Measurements from ENCODE around the gene TRIM29.

TRIM29 gene

DNA sequence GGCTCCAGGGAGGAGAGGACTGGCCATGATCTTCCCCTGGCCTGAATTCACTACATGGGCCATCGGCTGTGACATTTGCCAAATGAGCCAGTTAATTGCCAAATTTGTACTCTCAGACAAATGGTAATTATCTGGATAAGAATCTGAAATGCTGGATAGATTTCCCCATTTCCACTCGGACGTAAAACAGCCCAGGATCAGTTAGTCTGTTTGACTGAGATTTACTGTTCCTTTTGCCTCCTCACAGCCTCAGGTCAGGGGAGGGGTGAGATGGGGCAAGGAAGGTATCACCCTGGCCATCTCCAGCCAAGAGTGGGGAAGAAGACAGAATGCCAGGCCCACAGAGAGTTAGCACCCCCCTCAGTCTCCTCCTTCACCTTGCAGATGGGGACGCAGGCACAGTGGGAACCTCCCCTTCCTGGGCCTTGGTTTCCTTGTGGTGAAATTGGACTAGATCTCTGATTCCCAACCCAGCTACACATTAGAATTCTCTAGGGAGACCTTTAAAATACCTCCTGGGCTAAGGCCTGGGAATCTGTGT is 5.2 kb downstream of the TRIM29 start:
- DNase-seq (ENCODE audit: low spot score), result no peak
- TF ChIP-seq, protein P1, sequence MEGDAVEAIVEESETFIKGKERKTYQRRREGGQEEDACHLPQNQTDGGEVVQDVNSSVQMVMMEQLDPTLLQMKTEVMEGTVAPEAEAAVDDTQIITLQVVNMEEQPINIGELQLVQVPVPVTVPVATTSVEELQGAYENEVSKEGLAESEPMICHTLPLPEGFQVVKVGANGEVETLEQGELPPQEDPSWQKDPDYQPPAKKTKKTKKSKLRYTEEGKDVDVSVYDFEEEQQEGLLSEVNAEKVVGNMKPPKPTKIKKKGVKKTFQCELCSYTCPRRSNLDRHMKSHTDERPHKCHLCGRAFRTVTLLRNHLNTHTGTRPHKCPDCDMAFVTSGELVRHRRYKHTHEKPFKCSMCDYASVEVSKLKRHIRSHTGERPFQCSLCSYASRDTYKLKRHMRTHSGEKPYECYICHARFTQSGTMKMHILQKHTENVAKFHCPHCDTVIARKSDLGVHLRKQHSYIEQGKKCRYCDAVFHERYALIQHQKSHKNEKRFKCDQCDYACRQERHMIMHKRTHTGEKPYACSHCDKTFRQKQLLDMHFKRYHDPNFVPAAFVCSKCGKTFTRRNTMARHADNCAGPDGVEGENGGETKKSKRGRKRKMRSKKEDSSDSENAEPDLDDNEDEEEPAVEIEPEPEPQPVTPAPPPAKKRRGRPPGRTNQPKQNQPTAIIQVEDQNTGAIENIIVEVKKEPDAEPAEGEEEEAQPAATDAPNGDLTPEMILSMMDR (IDR thresholded peaks at IDR 0.05; ENCODE audit: borderline replicate concordance, control extremely low read depth, extremely low read depth, insufficient read depth, missing control alignments), result no peak
- in situ Hi-C loops (cut with MboI; ENCODE audit: low sequenced_read_pairs, unreplicated experiment), result no loop called here

DNA sequence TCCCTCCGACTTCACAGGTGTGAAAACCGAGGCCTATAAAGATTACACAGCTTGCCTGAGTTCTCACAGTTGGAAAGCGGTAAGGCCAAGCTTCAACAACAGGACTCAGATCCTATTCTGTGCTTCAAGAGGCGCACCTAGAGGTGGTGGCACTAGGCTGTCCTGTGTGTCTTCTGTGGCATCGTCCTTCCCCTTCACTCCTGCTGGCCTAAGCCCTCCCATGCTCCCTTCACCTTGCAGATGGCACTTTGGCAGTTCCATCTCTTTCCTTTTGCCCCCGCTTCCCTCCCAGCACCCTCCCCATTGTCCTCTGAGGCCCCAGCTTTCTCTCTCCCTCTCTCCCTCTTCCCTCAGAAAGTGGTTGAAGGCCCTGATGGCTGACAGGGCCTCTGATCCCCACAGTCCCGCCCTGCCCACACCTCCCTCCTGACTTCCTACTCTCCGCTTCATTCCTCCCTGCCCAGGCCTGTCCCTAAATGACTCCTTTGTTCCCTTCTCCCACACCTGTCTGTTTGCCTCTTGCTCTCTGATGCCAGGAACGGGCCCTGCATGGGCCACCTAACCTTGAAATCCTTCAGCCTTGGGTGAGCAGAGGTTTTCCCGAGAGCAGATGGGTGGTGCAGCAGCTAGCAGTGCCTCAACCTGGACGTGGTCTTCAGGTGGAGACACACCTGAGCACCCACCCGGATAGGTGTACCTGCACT is 5.8 kb downstream of the TRIM29 start:
- in situ Hi-C loops (cut with MboI; ENCODE audit: low sequenced_read_pairs, unreplicated experiment), result no loop called here

DNA sequence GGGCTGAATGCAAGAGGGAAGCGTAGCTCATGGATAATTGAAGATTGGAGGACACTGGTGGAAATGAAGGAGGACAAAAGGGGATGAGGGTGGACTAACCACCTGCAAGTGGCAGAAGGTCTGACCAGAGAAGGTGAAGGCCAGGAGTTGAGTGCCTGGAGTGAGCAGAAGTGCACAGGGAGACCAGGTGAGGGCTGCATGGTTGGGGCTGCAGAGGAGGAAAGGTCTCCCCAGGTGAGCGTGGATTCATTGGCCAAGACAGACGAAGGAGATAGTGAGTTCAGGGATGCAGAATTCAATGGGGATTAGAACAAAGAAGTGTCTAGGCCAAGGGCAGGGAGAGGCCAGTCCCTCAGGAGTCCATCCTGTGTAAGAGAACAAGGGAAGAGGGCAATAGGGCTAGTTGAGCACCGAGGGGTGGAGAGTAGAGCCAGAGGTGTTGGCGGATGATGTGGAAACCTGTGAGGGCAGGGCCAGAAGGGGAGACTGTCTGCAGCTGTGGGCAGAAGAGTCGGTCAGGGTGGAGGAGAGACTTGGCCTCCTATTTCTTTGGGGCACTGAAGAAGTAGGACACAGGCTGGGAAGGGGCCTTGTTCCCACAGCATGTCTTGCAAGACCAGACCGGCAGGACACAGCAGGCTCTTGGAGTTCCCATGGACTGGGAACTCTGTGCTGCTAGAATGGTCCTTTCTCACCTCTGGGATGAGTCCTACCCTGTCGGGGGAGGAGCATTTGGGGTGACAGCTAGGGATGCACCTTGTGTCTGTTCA is 6.7 kb downstream of the TRIM29 start:
- in situ Hi-C loops (cut with MboI; ENCODE audit: low sequenced_read_pairs, unreplicated experiment), result no loop called here
- DNase-seq (ENCODE audit: low spot score), result no peak
- TF ChIP-seq, protein P1 (IDR thresholded peaks at IDR 0.05; ENCODE audit: borderline replicate concordance, control extremely low read depth, extremely low read depth, insufficient read depth, missing control alignments), result no peak

More for the DNA sequence above, 5.8 kb downstream of the TRIM29 start:
- DNase-seq (ENCODE audit: low spot score), result no peak
- TF ChIP-seq, protein P1 (IDR thresholded peaks at IDR 0.05; ENCODE audit: borderline replicate concordance, control extremely low read depth, extremely low read depth, insufficient read depth, missing control alignments), result no peak

DNA sequence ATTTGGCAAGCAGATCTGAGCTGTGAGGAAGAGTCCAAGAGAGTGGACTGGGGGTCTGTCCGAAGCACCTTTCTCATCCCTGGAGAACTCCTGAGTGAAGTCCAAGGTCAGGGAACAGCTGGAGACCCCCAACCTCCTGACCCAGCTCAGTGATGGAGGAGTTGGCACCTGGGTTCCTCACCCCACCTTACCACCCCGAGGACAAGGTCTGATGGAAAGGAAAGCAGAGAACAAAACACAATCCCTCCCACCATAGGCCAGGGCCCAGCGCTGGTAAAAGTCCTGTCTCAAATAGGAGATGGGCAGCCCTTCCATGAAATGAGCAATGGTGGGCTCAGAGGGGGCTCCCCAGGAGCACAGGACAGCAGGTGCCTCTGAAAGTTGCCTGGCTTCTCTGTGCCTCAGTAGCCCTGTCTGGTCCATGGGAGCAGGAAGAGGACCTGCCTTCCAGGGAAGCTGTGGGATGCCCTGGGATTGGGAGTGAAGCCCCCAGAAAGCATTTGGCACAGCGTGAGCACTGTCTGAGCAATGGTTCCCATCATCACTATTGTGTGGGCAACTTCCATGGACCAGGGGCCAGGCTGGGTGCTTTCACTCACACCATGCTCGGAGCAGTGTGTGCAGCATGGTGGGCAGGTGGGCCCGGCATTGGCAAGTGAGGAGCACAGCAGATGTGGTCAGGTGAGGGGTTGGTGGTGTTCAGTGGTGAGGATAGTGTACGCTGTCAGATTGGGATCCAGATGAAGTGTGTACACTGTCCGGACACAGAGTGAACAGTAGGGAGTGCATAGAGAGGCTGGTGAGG is 7.5 kb downstream of the TRIM29 start:
- no peak for DNase-seq (ENCODE audit: low spot score)
- in situ Hi-C loops (cut with MboI; ENCODE audit: low sequenced_read_pairs, unreplicated experiment), result no loop called here
- TF ChIP-seq, protein P1 (IDR thresholded peaks at IDR 0.05; ENCODE audit: borderline replicate concordance, control extremely low read depth, extremely low read depth, insufficient read depth, missing control alignments), result no peak

DNA sequence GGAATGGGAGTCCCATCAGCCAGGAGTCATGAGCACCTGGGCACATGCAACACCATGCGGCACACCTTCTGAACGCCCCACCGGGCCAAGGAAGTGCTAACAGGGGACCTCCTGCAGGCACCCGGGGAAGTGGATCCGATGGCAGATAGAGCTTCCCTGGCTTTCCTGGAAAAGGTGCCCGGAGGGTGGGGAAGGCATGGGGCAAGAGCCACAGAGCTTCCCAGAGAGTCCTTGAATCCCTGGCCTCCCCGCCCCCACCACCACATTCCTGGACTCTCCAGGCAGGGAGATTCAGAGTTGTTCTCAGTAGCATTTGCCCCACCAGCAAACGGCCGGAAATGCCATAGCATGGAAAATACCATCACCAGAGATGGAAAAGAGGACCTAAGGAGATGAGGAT is 8.3 kb downstream of the TRIM29 start:
- in situ Hi-C loops (cut with MboI; ENCODE audit: low sequenced_read_pairs, unreplicated experiment), result no loop called here
- TF ChIP-seq, protein P1 (IDR thresholded peaks at IDR 0.05; ENCODE audit: borderline replicate concordance, control extremely low read depth, extremely low read depth, insufficient read depth, missing control alignments), result no peak
- DNase-seq (ENCODE audit: low spot score), result no peak

Data from GM13976 (cell line).